CD1c-positive myeloid dendritic cell (primary cell): ENCODE measurements around the gene RAVER2.

Experiments used
- DNase-seq: peaks from one replicate; pipeline ENCODE4 v3.0.0-alpha.2; 2016; ENCODE audit errors: extremely low spot score

Gene RAVER2

GRCh38 chr1:64877598-64877997 lies 132.7 kb downstream of the RAVER2 start:
- DNase-seq, result no peak

GRCh38 chr1:64878090-64878489 lies 133.2 kb downstream of the RAVER2 start:
- DNase-seq, result no peak

GRCh38 chr1:64878931-64879611 lies 134.2 kb downstream of the RAVER2 start:
- DNase-seq, result no peak

GRCh38 chr1:64880449-64880848 lies 135.6 kb downstream of the RAVER2 start:
- DNase-seq, result no peak

- no peak for DNase-seq
Measured at GRCh38 chr1:64881281-64881680, 136.4 kb downstream of the RAVER2 start.
